ENCODE data around the gene AIFM2. TPM values are rescaled to one million over a fixed set of nuclear protein-coding genes. Genes with fewer than 3 reads are reported as not detected.

AIFM2 gene
- total RNA-seq, 1 donor from 2014 or later, result 3.7 TPM

- DNase-seq (ENCODE audit: low read depth), result no peak
- peak overlapping the region; percentile 80 for H3K4me3 ChIP-seq (ENCODE audit: low read depth, low read length)
Measured at GRCh38 chr10:70131560-70131937, 1.1 kb downstream of the AIFM2 start.

GRCh38 chr10:70130878-70131559 is 1.6 kb downstream of the AIFM2 start:
- H3K4me3 ChIP-seq (ENCODE audit: low read depth, low read length), result peak overlapping the region; percentile 80
- no peak for TF ChIP-seq CTCF (conservative IDR thresholded peaks at IDR 0.05; ENCODE audit: low read depth, low read length)
- DNase-seq (ENCODE audit: low read depth), result peak; percentile 31

More at GRCh38 chr10:70131560-70131937, 1.1 kb downstream of the AIFM2 start:
- no peak for TF ChIP-seq CTCF (conservative IDR thresholded peaks at IDR 0.05; ENCODE audit: low read depth, low read length)

- no peak for TF ChIP-seq CTCF (conservative IDR thresholded peaks at IDR 0.05; ENCODE audit: low read depth, low read length)
- DNase-seq (ENCODE audit: low read depth), result no peak
- no peak overlapping the region for H3K4me3 ChIP-seq (ENCODE audit: low read depth, low read length)
Measured at GRCh38 chr10:70126700-70127395, 5.8 kb downstream of the AIFM2 start.

GRCh38 chr10:70125918-70126552 is 6.6 kb downstream of the AIFM2 start:
- no peak for DNase-seq (ENCODE audit: low read depth)
- no peak for TF ChIP-seq CTCF (conservative IDR thresholded peaks at IDR 0.05; ENCODE audit: low read depth, low read length)
- H3K4me3 ChIP-seq (ENCODE audit: low read depth, low read length), result no peak overlapping the region

- no peak for TF ChIP-seq CTCF (conservative IDR thresholded peaks at IDR 0.05; ENCODE audit: low read depth, low read length)
- H3K4me3 ChIP-seq (ENCODE audit: low read depth, low read length), result no peak overlapping the region
- no peak for DNase-seq (ENCODE audit: low read depth)
Measured at GRCh38 chr10:70124918-70125317, 7.7 kb downstream of the AIFM2 start.

- no peak for DNase-seq (ENCODE audit: low read depth)
- no peak overlapping the region for H3K4me3 ChIP-seq (ENCODE audit: low read depth, low read length)
- TF ChIP-seq CTCF (conservative IDR thresholded peaks at IDR 0.05; ENCODE audit: low read depth, low read length), result no peak
Measured at GRCh38 chr10:70124415-70124814, 8.2 kb downstream of the AIFM2 start.

Data from epithelial cell of proximal tubule (primary cell).